HepG2 (cell line): ENCODE data around the gene AFF1. TPM values are rescaled to one million over a fixed set of nuclear protein-coding genes. Genes with fewer than 3 reads are reported as not detected.

ENCODE experiments used
- ATAD3A ChIP-seq: sonication (generic); formaldehyde crosslinking; IDR thresholded peaks from 2 replicates; pipeline ENCODE4 v1.4.0; 2020; ENCODE audit warnings: missing genetic modification reagents
- E2F5 ChIP-seq: sonication (generic); formaldehyde crosslinking; conservative IDR thresholded peaks from 2 replicates; pipeline ENCODE4 v1.4.0; 2020; ENCODE audit warnings: missing genetic modification reagents
- ETS1 ChIP-seq: sonication (generic); formaldehyde crosslinking; IDR thresholded peaks from 2 replicates; pipeline ENCODE4 v1.4.0; 2020; ENCODE audit warnings: missing genetic modification reagents
- FLYWCH1 ChIP-seq: sonication (generic); formaldehyde crosslinking; IDR thresholded peaks from 2 replicates; pipeline ENCODE4 v1.8.1; 2023; ENCODE audit warnings: mild to moderate bottlenecking, missing genetic modification reagents
- HNF4G ChIP-seq, 2 experiments: sonication (generic) in 1 of 2; formaldehyde crosslinking in 1 of 2; IDR thresholded peaks; 2 replicates each; pipeline versions ENCODE4 v1.4.0 to v1.6.1; 2011 to 2020; ENCODE audit warnings: borderline replicate concordance in 2 of 2, low read depth in 2 of 2, mild to moderate bottlenecking in 2 of 2, low read length in 1 of 2, missing genetic modification reagents in 1 of 2, moderate library complexity in 1 of 2
- KLF9 ChIP-seq: IDR thresholded peaks from 2 replicates; pipeline ENCODE4 v1.6.1; 2016; ENCODE audit warnings: low read depth
- MEF2D ChIP-seq: sonication (generic); formaldehyde crosslinking; IDR thresholded peaks from 2 replicates; pipeline ENCODE4 v1.5.1; 2020; ENCODE audit warnings: mild to moderate bottlenecking, missing genetic modification reagents
- MTERF4 ChIP-seq: sonication (generic); formaldehyde crosslinking; IDR thresholded peaks from 2 replicates; pipeline ENCODE4 v1.8.0; 2023; ENCODE audit warnings: mild to moderate bottlenecking, missing genetic modification reagents
- RBM39 ChIP-seq: fragments of 200-400 bp; formaldehyde crosslinking; IDR thresholded peaks from one replicate; pipeline ENCODE4 v1.6.1; 2018; ENCODE audit warnings: antibody characterized with exemption, mild to moderate bottlenecking, low read depth, low read length; ENCODE audit not compliant: poor library complexity, severe bottlenecking
- THYN1 ChIP-seq: sonication (generic); formaldehyde crosslinking; IDR thresholded peaks from 2 replicates; pipeline ENCODE4 v1.8.1; 2023; ENCODE audit warnings: low read depth, mild to moderate bottlenecking, moderate library complexity, missing genetic modification reagents, borderline replicate concordance
- TRIM24 ChIP-seq: sonication (generic); formaldehyde crosslinking; IDR thresholded peaks from 2 replicates; pipeline ENCODE4 v1.8.0; 2022; ENCODE audit warnings: mild to moderate bottlenecking, missing genetic modification reagents
- TSC22D2 ChIP-seq: sonication (generic); formaldehyde crosslinking; IDR thresholded peaks from 2 replicates; pipeline ENCODE4 v1.5.1; 2020; ENCODE audit warnings: missing genetic modification reagents, mild to moderate bottlenecking, borderline replicate concordance
- YEATS2 ChIP-seq: sonication (generic); formaldehyde crosslinking; IDR thresholded peaks from 2 replicates; pipeline ENCODE4 v1.4.0; 2020; ENCODE audit warnings: missing genetic modification reagents, borderline replicate concordance
- ZKSCAN1 ChIP-seq: fragments of 150-350 bp; IDR thresholded peaks from 2 replicates; pipeline ENCODE4 v1.6.1; 2014; ENCODE audit warnings: low read length
- ZNF234 ChIP-seq: sonication (generic); formaldehyde crosslinking; conservative IDR thresholded peaks from 2 replicates; pipeline ENCODE4 v1.5.1; 2020; ENCODE audit warnings: mild to moderate bottlenecking, missing genetic modification reagents
- ZNF281 ChIP-seq: sonication (generic); formaldehyde crosslinking; IDR thresholded peaks from 2 replicates; pipeline ENCODE4 v1.4.0; 2020; ENCODE audit warnings: missing genetic modification reagents, borderline replicate concordance
- ZNF570 ChIP-seq: sonication (generic); formaldehyde crosslinking; IDR thresholded peaks from 2 replicates; pipeline ENCODE4 v1.4.0; 2020; ENCODE audit warnings: mild to moderate bottlenecking, missing genetic modification reagents, borderline replicate concordance
- ZNF616 ChIP-seq: sonication (generic); formaldehyde crosslinking; IDR thresholded peaks from 2 replicates; pipeline ENCODE4 v1.5.0; 2020; ENCODE audit warnings: low read depth, mild to moderate bottlenecking, missing genetic modification reagents
- ZNF790 ChIP-seq: sonication (generic); formaldehyde crosslinking; IDR thresholded peaks from 2 replicates; pipeline ENCODE4 v1.8.0; 2022; ENCODE audit warnings: missing genetic modification reagents, mild to moderate bottlenecking, borderline replicate concordance
- polyA plus RNA-seq, 8 experiments: library from polyadenylated mRNA; depleted of rRNA in 3 of 8; stranded (reverse) in 7 of 8; unstranded in 1 of 8; fragments of >200 nt; fragmentation: Illumina TruSeq in 4 of 8; extraction: Trizol in 4 of 8; gene quantifications; 2 replicates each; pipeline versions ENCODE4 v1.2.1 to v1.2.3, GENCODE V29; 2011 to 2016; ENCODE audit warnings: low read depth in 4 of 8, missing spikeins in 1 of 8, mixed read lengths in 1 of 8; ENCODE audit not compliant: insufficient read depth in 1 of 8
- total RNA-seq, 5 experiments: library from RNA; depleted of rRNA; stranded (reverse); fragments of >200 nt; fragmentation: Illumina TruSeq; extraction: Trizol; gene quantifications; 2 replicates each; pipeline ENCODE4 v1.2.3, GENCODE V29; 2016; ENCODE audit warnings: low read depth in 1 of 5
- TF ChIP-seq, protein P1 (sequence below): sonication (generic); formaldehyde crosslinking; IDR thresholded peaks from 2 replicates; pipeline ENCODE4 v1.8.1; 2023; ENCODE audit warnings: mild to moderate bottlenecking, missing genetic modification reagents

The AFF1 gene
- total and polyA plus RNA-seq, 2 of the 13 experiments (the other 11 are each of a cell fraction or from before 2014, with no cell fraction given) = 15.5 to 15.9 TPM

DNA sequence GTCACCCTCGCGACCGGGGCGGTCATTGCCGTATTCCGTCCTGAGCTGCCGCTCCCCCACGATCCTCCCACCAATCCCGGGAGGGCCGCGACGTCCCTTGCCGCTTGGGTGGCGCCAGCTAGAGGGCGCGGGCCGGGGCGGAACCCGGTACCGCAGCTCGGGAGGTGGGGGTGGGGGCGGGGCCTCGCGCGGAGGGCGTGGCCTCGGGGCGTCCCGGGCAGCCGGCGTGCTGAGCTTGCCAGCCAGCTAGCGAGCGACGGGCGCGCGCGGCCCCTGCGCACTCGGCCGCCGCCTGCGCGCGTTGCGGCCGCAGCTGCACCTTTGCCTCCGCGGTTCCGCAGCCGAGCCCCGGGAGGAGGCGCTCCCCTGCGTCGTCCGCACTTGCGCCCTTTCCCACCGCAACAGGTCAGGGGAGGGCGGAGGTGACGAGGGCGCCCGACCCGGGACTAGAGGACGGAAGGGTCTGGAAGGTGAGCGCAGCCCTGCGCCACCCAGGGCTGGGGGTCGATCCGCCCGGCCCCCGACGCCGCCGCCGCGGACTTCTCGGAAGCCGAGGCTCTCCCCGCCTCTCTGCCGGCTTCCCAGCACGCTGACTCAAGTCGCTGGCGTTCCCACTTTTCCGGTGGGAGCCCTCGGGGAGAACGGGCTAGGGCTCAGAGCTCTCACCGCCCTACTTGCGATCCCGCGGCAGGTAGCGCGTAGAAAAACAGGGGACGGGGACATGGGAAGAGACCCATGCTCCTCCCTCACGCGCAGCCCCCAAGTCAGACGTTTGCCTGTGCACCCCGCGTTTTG, at the start of gene AFF1 (continued):
- TF ChIP-seq E2F5 (CRISPR knock-in tag) (peak; percentile 40; the same call in 1 of the 2 replicates), TSC22D2 (CRISPR knock-in tag) (0 out of 2 replicates have a peak, but pooled peaks have one; percentile 31), MEF2D (CRISPR knock-in tag) (no peak), ZKSCAN1 (no peak), THYN1 (CRISPR knock-in tag) (no peak), MTERF4 (peak; percentile 84; the same call in 1 of the 2 replicates), FLYWCH1 (CRISPR knock-in tag) (no peak), ZNF234 (CRISPR knock-in tag) (no peak), KLF9 (CRISPR knock-in tag) (no peak), ZNF616 (CRISPR knock-in tag) (peak; percentile 87; the same call in 1 of the 2 replicates), ZNF790 (CRISPR knock-in tag) (no peak; the same call in 1 of the 2 replicates), HNF4G (IDR thresholded peaks at IDR 0.05; ENCODE audit: borderline replicate concordance, low read depth, low read length) (no peak), HNF4G (CRISPR knock-in tag; IDR thresholded peaks at IDR 0.05; ENCODE audit: borderline replicate concordance, low read depth) (no peak; the same call in 1 of the 2 replicates), ATAD3A (CRISPR knock-in tag) (no peak), RBM39 (peak; percentile 16), ETS1 (CRISPR knock-in tag) (no peak), ZNF281 (CRISPR knock-in tag) (peak; percentile 47; the same call in 1 of the 2 replicates), YEATS2 (peak; percentile 11; the same call in 1 of the 2 replicates), ZNF570 (CRISPR knock-in tag) (no peak), TRIM24 (CRISPR knock-in tag) (no peak)
- TF ChIP-seq, protein P1, sequence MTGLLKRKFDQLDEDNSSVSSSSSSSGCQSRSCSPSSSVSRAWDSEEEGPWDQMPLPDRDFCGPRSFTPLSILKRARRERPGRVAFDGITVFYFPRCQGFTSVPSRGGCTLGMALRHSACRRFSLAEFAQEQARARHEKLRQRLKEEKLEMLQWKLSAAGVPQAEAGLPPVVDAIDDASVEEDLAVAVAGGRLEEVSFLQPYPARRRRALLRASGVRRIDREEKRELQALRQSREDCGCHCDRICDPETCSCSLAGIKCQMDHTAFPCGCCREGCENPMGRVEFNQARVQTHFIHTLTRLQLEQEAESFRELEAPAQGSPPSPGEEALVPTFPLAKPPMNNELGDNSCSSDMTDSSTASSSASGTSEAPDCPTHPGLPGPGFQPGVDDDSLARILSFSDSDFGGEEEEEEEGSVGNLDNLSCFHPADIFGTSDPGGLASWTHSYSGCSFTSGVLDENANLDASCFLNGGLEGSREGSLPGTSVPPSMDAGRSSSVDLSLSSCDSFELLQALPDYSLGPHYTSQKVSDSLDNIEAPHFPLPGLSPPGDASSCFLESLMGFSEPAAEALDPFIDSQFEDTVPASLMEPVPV = no peak
